A673 (cell line): ENCODE data around the gene NEDD4. TPM values are rescaled to one million over a fixed set of nuclear protein-coding genes. Genes with fewer than 3 reads are reported as not detected.
"Not testable (repeated sequence)": the region's sequence is repeated elsewhere in the genome, so short reads cannot be mapped to it uniquely, and the experiment has no call there.

Experiments used
- BruUV-seq: library from RNA; stranded (reverse); fragments of 400-500 nt; replicated peaks from 2 replicates; lab custom pipeline; 2021; lab: Mats Ljungman, UMichigan
- CTCF ChIA-PET: fragments of 300-600 bp; sonication (Branson Sonifier 250); formaldehyde crosslinking; loops from one replicate; lab custom pipeline; 2022; ENCODE audit warnings: antibody characterized with exemption; lab: Charles Lee
- POLR2A ChIA-PET: fragments of 300-600 bp; sonication (Branson Sonifier 250); formaldehyde crosslinking; loops from one replicate; lab custom pipeline; 2022; ENCODE audit warnings: antibody characterized with exemption; ENCODE audit not compliant: low non-redundant PET; lab: Charles Lee
- DNase-seq: peaks from one replicate; pipeline ENCODE4 v3.0.0-alpha.2; 2015; ENCODE audit warnings: low spot score
- H3K27ac ChIP-seq: fragments of 200-600 bp; sonication (generic); 2 replicates; pipeline ENCODE4 v1.5.1; 2016; ENCODE audit warnings: mixed run types, low read depth, mild to moderate bottlenecking, mixed read lengths, antibody characterized with exemption, low read length; ENCODE audit not compliant: poor library complexity, severe bottlenecking
- H3K27me3 ChIP-seq: fragments of 200-600 bp; sonication (generic); replicated peaks from 2 replicates; pipeline ENCODE4 v1.6.1; 2017; ENCODE audit warnings: mixed run types, low read depth, mild to moderate bottlenecking, mixed read lengths, antibody characterized with exemption, low read length; ENCODE audit not compliant: insufficient read depth, poor library complexity
- H3K36me3 ChIP-seq: fragments of 200-600 bp; sonication (generic); 2 replicates; pipeline ENCODE4 v1.6.1; 2016; ENCODE audit warnings: mixed run types, mild to moderate bottlenecking, mixed read lengths, antibody characterized with exemption, low read length; ENCODE audit not compliant: insufficient read depth, poor library complexity, severe bottlenecking
- H3K4me1 ChIP-seq: fragments of 200-600 bp; sonication (generic); 2 replicates; pipeline ENCODE4 v1.6.1; 2017; ENCODE audit warnings: mixed run types, mild to moderate bottlenecking, mixed read lengths, antibody characterized with exemption, low read length; ENCODE audit not compliant: insufficient read depth, poor library complexity, severe bottlenecking
- H3K4me3 ChIP-seq: fragments of 200-600 bp; sonication (generic); 2 replicates; pipeline ENCODE4 v1.5.1; 2016; ENCODE audit warnings: low read depth, mixed run types, mild to moderate bottlenecking, mixed read lengths, low read length; ENCODE audit not compliant: poor library complexity, severe bottlenecking
- H3K9me3 ChIP-seq: fragments of 200-600 bp; sonication (generic); 2 replicates; pipeline ENCODE4 v1.6.1; 2016; ENCODE audit warnings: mixed run types, low read depth, mild to moderate bottlenecking, mixed read lengths, antibody characterized with exemption, low read length; ENCODE audit not compliant: poor library complexity, severe bottlenecking
- EZH2 ChIP-seq: fragments of 200-600 bp; sonication (generic); IDR thresholded peaks from 2 replicates; pipeline ENCODE4 v1.6.1; 2017; ENCODE audit warnings: borderline replicate concordance, low read depth, mild to moderate bottlenecking, mixed read lengths, antibody characterized with exemption, low read length; ENCODE audit not compliant: poor library complexity, severe bottlenecking
- intact Hi-C: fragments of 100-400 bp; cut with micrococcal nuclease; formaldehyde crosslinking; loops from one replicate; pipeline ENCODE4 v1.10.0; 2022; ENCODE audit not compliant: unreplicated experiment
- total RNA-seq: library from RNA; stranded (reverse); gene quantifications from 2 replicates; pipeline ENCODE4 v1.2.3, GENCODE V29; 2021
- TF ChIP-seq, protein P1 (sequence below): fragments of 300-800, 200-600 bp; sonication (generic); conservative IDR thresholded peaks from 2 replicates; pipeline ENCODE4 v1.5.1; 2017; ENCODE audit warnings: low read depth, mild to moderate bottlenecking, antibody characterized with exemption, low read length, moderate library complexity, mixed read lengths

NEDD4 gene
- total RNA-seq, 1 experiment from 2014 or later: 23.1 TPM

DNA sequence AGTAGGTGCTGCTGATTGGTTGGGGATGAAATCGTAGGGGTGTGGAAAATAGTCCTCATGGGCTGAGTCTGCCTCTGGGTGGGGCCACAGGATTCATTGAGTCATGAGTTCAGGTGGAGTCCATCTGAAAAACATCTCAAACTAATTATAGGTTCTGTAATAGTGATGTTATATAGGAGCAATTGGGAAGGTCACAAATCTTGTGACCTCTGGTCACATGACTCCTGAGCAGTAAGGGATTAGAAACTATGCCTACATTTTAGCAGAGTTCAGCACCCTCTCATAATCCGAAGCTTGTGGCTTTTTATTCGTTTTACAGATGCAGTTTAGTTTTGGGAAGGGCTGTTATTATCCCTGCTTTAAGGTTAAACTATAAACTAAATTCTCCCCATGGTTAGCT is 22.9 kb upstream of the NEDD4 start:
- intact Hi-C loops: no loop called here
- POLR2A ChIA-PET: no interaction called here

DNA sequence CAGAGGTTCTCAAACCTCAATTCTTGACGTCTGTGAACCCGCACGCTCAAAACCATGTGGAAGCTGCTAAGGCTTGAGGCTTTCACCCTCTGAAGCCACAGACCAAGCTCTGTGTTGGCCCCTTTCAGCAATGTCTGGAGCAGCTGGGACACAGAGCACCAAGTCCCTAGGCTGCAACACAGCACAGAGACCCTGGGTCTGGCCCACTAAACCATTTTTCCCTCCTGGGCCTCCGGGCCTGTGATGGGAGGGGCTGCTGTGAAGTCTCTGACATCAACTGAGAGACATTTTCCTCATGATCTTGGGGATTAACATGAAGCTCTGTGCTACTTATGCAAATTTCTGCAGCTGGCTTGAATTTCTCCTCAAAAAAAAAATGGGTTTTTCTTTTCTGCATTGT is 21.3 kb upstream of the NEDD4 start:
- H3K36me3 ChIP-seq: no peaks in the 10 kb centered on the region
- H3K4me1 ChIP-seq: no peaks in the 10 kb centered on the region
- intact Hi-C loops: no loop called here
- no peaks in the 10 kb centered on the region for H3K27me3 ChIP-seq
- DNase-seq: no peak
- TF ChIP-seq EZH2: no peak
- TF ChIP-seq, protein P1, sequence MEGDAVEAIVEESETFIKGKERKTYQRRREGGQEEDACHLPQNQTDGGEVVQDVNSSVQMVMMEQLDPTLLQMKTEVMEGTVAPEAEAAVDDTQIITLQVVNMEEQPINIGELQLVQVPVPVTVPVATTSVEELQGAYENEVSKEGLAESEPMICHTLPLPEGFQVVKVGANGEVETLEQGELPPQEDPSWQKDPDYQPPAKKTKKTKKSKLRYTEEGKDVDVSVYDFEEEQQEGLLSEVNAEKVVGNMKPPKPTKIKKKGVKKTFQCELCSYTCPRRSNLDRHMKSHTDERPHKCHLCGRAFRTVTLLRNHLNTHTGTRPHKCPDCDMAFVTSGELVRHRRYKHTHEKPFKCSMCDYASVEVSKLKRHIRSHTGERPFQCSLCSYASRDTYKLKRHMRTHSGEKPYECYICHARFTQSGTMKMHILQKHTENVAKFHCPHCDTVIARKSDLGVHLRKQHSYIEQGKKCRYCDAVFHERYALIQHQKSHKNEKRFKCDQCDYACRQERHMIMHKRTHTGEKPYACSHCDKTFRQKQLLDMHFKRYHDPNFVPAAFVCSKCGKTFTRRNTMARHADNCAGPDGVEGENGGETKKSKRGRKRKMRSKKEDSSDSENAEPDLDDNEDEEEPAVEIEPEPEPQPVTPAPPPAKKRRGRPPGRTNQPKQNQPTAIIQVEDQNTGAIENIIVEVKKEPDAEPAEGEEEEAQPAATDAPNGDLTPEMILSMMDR: no peak
- no TSS peak for BruUV-seq
- no peak overlapping the region for H3K27ac ChIP-seq
- ChIA-PET CTCF (no interaction called here), POLR2A (no interaction called here)
- H3K4me3 ChIP-seq: no peak overlapping the region
- H3K9me3 ChIP-seq: no peaks in the 10 kb centered on the region

More for the DNA sequence above, 22.9 kb upstream of the NEDD4 start:
- no peak overlapping the region for H3K4me3 ChIP-seq
- no TSS peak for BruUV-seq
- H3K27ac ChIP-seq: no peak overlapping the region
- no peaks in the 10 kb centered on the region for H3K9me3 ChIP-seq
- no peaks in the 10 kb centered on the region for H3K27me3 ChIP-seq
- TF ChIP-seq, protein P1: no peak
- no peak for TF ChIP-seq EZH2
- DNase-seq: no peak
- H3K36me3 ChIP-seq: no peaks in the 10 kb centered on the region
- no peaks in the 10 kb centered on the region for H3K4me1 ChIP-seq
- CTCF ChIA-PET: no interaction called here

DNA sequence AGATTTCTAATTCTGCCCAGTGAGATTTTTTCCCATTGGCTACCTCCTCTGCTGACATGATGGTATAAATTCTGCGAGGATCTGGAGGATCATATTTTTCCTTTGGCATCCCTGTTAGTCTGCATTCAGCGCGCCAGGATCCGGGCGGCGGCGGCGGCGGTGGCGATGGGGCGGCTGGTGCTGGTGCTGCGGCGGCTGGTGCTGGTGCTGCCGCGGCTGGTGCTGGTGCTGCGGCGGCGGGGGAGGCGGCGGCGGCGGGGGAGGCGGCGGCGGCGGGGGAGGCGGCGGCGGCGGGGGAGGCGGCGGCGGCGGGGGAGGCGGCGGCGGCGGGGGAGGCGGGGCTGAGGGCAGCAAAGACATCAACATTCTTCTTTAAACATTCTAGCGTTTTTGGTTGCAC is 13.6 kb upstream of the NEDD4 start:
- H3K9me3 ChIP-seq, intact Hi-C loops, BruUV-seq, H3K27me3 ChIP-seq, CTCF ChIA-PET, POLR2A ChIA-PET, H3K4me3 ChIP-seq, H3K27ac ChIP-seq, DNase-seq, H3K36me3 ChIP-seq, H3K4me1 ChIP-seq: not testable (repeated sequence)

DNA sequence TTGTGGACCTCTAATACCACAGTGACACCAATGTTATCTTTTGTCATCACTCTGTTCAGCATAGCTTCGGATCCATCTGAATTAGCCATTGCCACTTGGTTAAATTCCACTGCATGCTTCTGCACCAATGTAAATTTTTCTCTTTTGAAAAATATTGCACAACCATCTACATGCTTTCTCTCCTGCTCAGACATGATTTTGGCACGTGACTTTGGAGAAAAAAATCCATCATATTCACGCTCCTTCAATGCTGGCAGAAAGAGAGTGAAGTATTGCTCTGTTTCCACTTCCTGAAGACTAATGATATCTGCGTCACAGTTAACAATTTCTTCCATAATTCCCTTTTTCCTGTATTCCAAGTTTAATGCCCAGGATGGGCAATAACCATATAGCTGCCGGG is 13.0 kb upstream of the NEDD4 start:
- H3K27ac ChIP-seq, H3K36me3 ChIP-seq, DNase-seq, H3K4me1 ChIP-seq, H3K4me3 ChIP-seq, BruUV-seq, intact Hi-C loops, H3K27me3 ChIP-seq, H3K9me3 ChIP-seq, POLR2A ChIA-PET, CTCF ChIA-PET: not testable (repeated sequence)

DNA sequence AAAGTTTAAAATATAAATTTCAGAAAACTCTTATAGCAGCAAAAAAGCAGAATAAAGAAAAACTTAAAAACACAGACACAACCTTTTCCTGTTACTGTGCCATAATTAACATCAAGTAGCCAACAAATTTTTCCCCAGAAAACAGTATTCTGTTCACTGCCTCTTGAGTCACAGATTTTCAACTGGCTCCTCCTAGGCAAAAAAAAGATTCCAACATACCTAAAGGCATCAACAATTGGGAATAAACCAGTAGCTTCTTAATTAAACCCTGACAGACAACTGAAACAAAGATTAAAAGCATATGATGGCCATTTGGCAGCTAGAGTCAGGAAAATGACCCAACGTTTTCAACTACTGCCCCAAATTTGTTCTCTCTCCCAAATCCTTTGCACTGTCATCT is 10.9 kb upstream of the NEDD4 start:
- H3K9me3 ChIP-seq, CTCF ChIA-PET, H3K36me3 ChIP-seq, BruUV-seq, H3K27me3 ChIP-seq, H3K4me1 ChIP-seq, intact Hi-C loops, POLR2A ChIA-PET, H3K27ac ChIP-seq, H3K4me3 ChIP-seq, DNase-seq: not testable (repeated sequence)

DNA sequence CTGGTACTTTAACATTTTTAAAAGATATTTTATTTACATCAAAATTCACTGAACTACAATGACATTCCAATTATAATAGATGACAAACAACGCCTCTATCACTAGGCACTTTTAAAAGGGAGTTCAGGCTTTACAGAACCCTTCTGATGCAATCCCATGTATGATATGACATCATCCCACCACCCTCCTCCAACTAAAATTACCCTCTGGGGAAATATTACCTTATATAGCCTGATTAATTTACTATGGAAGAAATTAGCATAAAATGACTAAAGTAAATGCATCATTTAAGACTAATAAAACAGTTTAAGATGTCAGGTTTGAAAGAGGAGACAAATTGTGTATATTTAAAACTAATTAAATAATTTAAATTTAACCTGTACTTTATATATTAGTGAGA is 10.4 kb upstream of the NEDD4 start:
- POLR2A ChIA-PET, H3K4me1 ChIP-seq, H3K36me3 ChIP-seq, intact Hi-C loops, H3K4me3 ChIP-seq, H3K27me3 ChIP-seq, H3K9me3 ChIP-seq, CTCF ChIA-PET, H3K27ac ChIP-seq, BruUV-seq: not testable (repeated sequence)
- peak; percentile 26 for DNase-seq
